ENCODE data around the gene KPTN. TPM values are rescaled to one million over a fixed set of nuclear protein-coding genes. Genes with fewer than 3 reads are reported as not detected.
A peak's percentile ranks its signal among the peaks of the same experiment; 100 is the strongest.

The KPTN gene
- total and polyA plus RNA-seq, 7 experiments from 2014 or later = 4.4 to 9.2 (median 6.7) TPM

GRCh38 chr19:47521473-47522180 is 37.6 kb upstream of the KPTN start:
- H3K4me3 ChIP-seq (ENCODE audit: low read length) = no peak overlapping the region
- DNase-seq (no peak), ATAC-seq (no peak)
- H3K4me1 ChIP-seq (ENCODE audit: control insufficient read depth in 2 of 2, insufficient read depth in 2 of 2, low read length in 2 of 2) = peaks cover 22 to 25% of the 10 kb centered on the region in 2 donors
- no peaks in the 10 kb centered on the region for H3K36me3 ChIP-seq (ENCODE audit: control insufficient read depth in 2 of 3, insufficient read depth in 3 of 3, low read length in 3 of 3)
- peak overlapping the region in 6 of 10 donors; percentile 16 to 69 (median 39) for H3K4me3 Mint-ChIP-seq
- CTCF ChIA-PET = no interaction called here
- no peaks in the 10 kb centered on the region for H3K9me3 Mint-ChIP-seq
- peak overlapping the region in 1 of 9 donors; percentile 38 for H3K27ac Mint-ChIP-seq
- no peak overlapping the region for H3K27ac ChIP-seq (ENCODE audit: low read depth, low read length)
- intact Hi-C loops (cut with micrococcal nuclease) = no loop called here
- peaks cover 17 to 47% (median 41%) of the 10 kb centered on the region in 7 donors for H3K4me1 Mint-ChIP-seq
- peaks cover 0 to 12% (median 6%) of the 10 kb centered on the region in 5 donors for H3K27me3 Mint-ChIP-seq
- H3K27me3 ChIP-seq (ENCODE audit: control insufficient read depth in 2 of 2, insufficient read depth in 2 of 2, low read length in 2 of 2) = no peaks in the 10 kb centered on the region
- POLR2A ChIA-PET = interaction anchor here (0.5 to 1.4 kb wide), 7 partner anchors 9 to 703 kb away, joined by 3 to 5 read pairs (median 4); partner anchors contain the start of gene ZC3H4
- H3K9me3 ChIP-seq (ENCODE audit: control insufficient read depth in 2 of 3, low read length in 3 of 3) = no peaks in the 10 kb centered on the region
- no peaks in the 10 kb centered on the region for H3K36me3 Mint-ChIP-seq

GRCh38 chr19:47520839-47521238 is 36.8 kb upstream of the KPTN start:
- ChIA-PET POLR2A (interaction anchor here (0.6 to 1.1 kb wide), 2 partner anchors 58 to 89 kb away, joined by 4 to 5 read pairs; no protein-coding TSS in a partner anchor), CTCF (no interaction called here)
- Histone ChIP-seq H3K4me1 (ENCODE audit: control insufficient read depth in 2 of 2, insufficient read depth in 2 of 2, low read length in 2 of 2) (peaks cover 29 to 33% of the 10 kb centered on the region in 2 donors), H3K27ac (ENCODE audit: low read depth, low read length) (no peak overlapping the region), H3K27me3 (ENCODE audit: control insufficient read depth in 2 of 2, insufficient read depth in 2 of 2, low read length in 2 of 2) (no peaks in the 10 kb centered on the region), H3K36me3 (ENCODE audit: control insufficient read depth in 2 of 3, insufficient read depth in 3 of 3, low read length in 3 of 3) (no peaks in the 10 kb centered on the region), H3K4me3 (ENCODE audit: low read length) (no peak overlapping the region), H3K9me3 (ENCODE audit: control insufficient read depth in 2 of 3, low read length in 3 of 3) (no peaks in the 10 kb centered on the region)
- intact Hi-C loops (cut with micrococcal nuclease) = no loop called here
- no peaks in the 10 kb centered on the region for H3K9me3 Mint-ChIP-seq
- H3K4me1 Mint-ChIP-seq = peaks cover 25 to 54% (median 49%) of the 10 kb centered on the region in 7 donors
- DNase-seq = no peak
- H3K4me3 Mint-ChIP-seq = no peak overlapping the region
- H3K27ac Mint-ChIP-seq = no peak overlapping the region
- H3K36me3 Mint-ChIP-seq = no peaks in the 10 kb centered on the region
- no peak for ATAC-seq
- H3K27me3 Mint-ChIP-seq = peaks cover 0 to 12% (median 6%) of the 10 kb centered on the region in 5 donors

- no peaks in the 10 kb centered on the region for H3K36me3 Mint-ChIP-seq
- Histone ChIP-seq H3K4me1 (ENCODE audit: control insufficient read depth in 2 of 2, insufficient read depth in 2 of 2, low read length in 2 of 2) (peaks cover 30 to 36% of the 10 kb centered on the region in 2 donors), H3K9me3 (ENCODE audit: control insufficient read depth in 2 of 3, low read length in 3 of 3) (no peaks in the 10 kb centered on the region), H3K27ac (ENCODE audit: low read depth, low read length) (no peak overlapping the region), H3K27me3 (ENCODE audit: control insufficient read depth in 2 of 2, insufficient read depth in 2 of 2, low read length in 2 of 2) (no peaks in the 10 kb centered on the region), H3K4me3 (ENCODE audit: low read length) (no peak overlapping the region), H3K36me3 (ENCODE audit: control insufficient read depth in 2 of 3, insufficient read depth in 3 of 3, low read length in 3 of 3) (no peaks in the 10 kb centered on the region)
- no peaks in the 10 kb centered on the region for H3K9me3 Mint-ChIP-seq
- peaks cover 0 to 12% (median 6%) of the 10 kb centered on the region in 5 donors for H3K27me3 Mint-ChIP-seq
- H3K27ac Mint-ChIP-seq = peak overlapping the region in 1 of 9 donors; percentile 62
- DNase-seq (no peak), ATAC-seq (no peak)
- peaks cover 29 to 59% (median 53%) of the 10 kb centered on the region in 7 donors for H3K4me1 Mint-ChIP-seq
- CTCF ChIA-PET = no interaction called here
- intact Hi-C loops (cut with micrococcal nuclease) = no loop called here
- no peak overlapping the region for H3K4me3 Mint-ChIP-seq
- POLR2A ChIA-PET = interaction anchor here (1.1 kb wide), 1 partner anchor 90 kb away, joined by 4 read pairs; no protein-coding TSS in a partner anchor
These were observed 36.4 kb upstream of the KPTN start for GRCh38 chr19:47520343-47520806.

- Mint-ChIP-seq H3K27ac (peak overlapping the region in 6 of 9 donors; percentile 13 to 78 (median 18)), H3K9me3 (peaks cover 0 to 4% (median 0%) of the 10 kb centered on the region in 11 donors), H3K27me3 (peaks cover 0 to 10% (median 6%) of the 10 kb centered on the region in 5 donors), H3K36me3 (peaks cover 0 to 4% (median 0%) of the 10 kb centered on the region in 5 donors), H3K4me3 (peak overlapping the region in 3 of 10 donors; percentile 5 to 21 (median 19)), H3K4me1 (peaks cover 39 to 74% (median 68%) of the 10 kb centered on the region in 7 donors)
- CTCF ChIA-PET = no interaction called here
- intact Hi-C loops (cut with micrococcal nuclease) = loop anchor here in 1 of 2 donors (10.0 kb wide), 1 partner anchor 404 kb away; the partner anchor contains the start of gene ZC3H4
- DNase-seq (no peak), ATAC-seq (no peak)
- Histone ChIP-seq H3K4me3 (ENCODE audit: low read length) (no peak overlapping the region), H3K36me3 (ENCODE audit: control insufficient read depth in 2 of 3, insufficient read depth in 3 of 3, low read length in 3 of 3) (peaks cover 0 to 7% (median 0%) of the 10 kb centered on the region in 3 experiments), H3K27me3 (ENCODE audit: control insufficient read depth in 2 of 2, insufficient read depth in 2 of 2, low read length in 2 of 2) (no peaks in the 10 kb centered on the region), H3K4me1 (ENCODE audit: control insufficient read depth in 2 of 2, insufficient read depth in 2 of 2, low read length in 2 of 2) (peaks cover 35 to 39% of the 10 kb centered on the region in 2 donors), H3K27ac (ENCODE audit: low read depth, low read length) (no peak overlapping the region), H3K9me3 (ENCODE audit: control insufficient read depth in 2 of 3, low read length in 3 of 3) (no peaks in the 10 kb centered on the region)
- POLR2A ChIA-PET = interaction anchor here (0.6 to 1.7 kb wide), 4 partner anchors 12 to 582 kb away, joined by 3 to 11 read pairs (median 3); no protein-coding TSS in a partner anchor
These were observed 34.8 kb upstream of the KPTN start for GRCh38 chr19:47518854-47519253.

- ChIA-PET POLR2A (interaction anchor here (0.6 to 1.7 kb wide), 2 partner anchors 82 to 582 kb away, joined by 3 to 11 read pairs; no protein-coding TSS in a partner anchor), CTCF (interaction anchor here (0.6 kb wide), 1 partner anchor 84 kb away, joined by 3 read pairs; no protein-coding TSS in a partner anchor)
- Mint-ChIP-seq H3K27ac (peak overlapping the region; percentile 73 to 99 (median 88)), H3K4me1 (peaks cover 44 to 81% (median 75%) of the 10 kb centered on the region in 7 donors), H3K4me3 (peak overlapping the region in 8 of 10 donors; percentile 21 to 81 (median 65)), H3K9me3 (peaks cover 0 to 4% (median 0%) of the 10 kb centered on the region in 11 donors), H3K27me3 (peaks cover 0 to 6% (median 5%) of the 10 kb centered on the region in 5 donors), H3K36me3 (peaks cover 0 to 4% (median 0%) of the 10 kb centered on the region in 5 donors)
- H3K9me3 ChIP-seq (ENCODE audit: control insufficient read depth in 2 of 3, low read length in 3 of 3) = no peaks in the 10 kb centered on the region
- intact Hi-C loops (cut with micrococcal nuclease) = loop anchor here in 1 of 2 donors (10.0 kb wide), 1 partner anchor 403 kb away; the partner anchor contains the start of gene ZC3H4
- DNase-seq (peak in 8 of 9 donors; percentile 14 to 63 (median 30)), ATAC-seq (no peak)
- H3K4me1 ChIP-seq (ENCODE audit: control insufficient read depth in 2 of 2, insufficient read depth in 2 of 2, low read length in 2 of 2) = peaks cover 42 to 46% of the 10 kb centered on the region in 2 donors
- H3K27ac ChIP-seq (ENCODE audit: low read depth, low read length) = peak overlapping the region; percentile 26
- peaks cover 0 to 7% (median 0%) of the 10 kb centered on the region in 3 experiments for H3K36me3 ChIP-seq (ENCODE audit: control insufficient read depth in 2 of 3, insufficient read depth in 3 of 3, low read length in 3 of 3)
- no peak overlapping the region for H3K4me3 ChIP-seq (ENCODE audit: low read length)
- H3K27me3 ChIP-seq (ENCODE audit: control insufficient read depth in 2 of 2, insufficient read depth in 2 of 2, low read length in 2 of 2) = no peaks in the 10 kb centered on the region
These were observed 34.1 kb upstream of the KPTN start for GRCh38 chr19:47518139-47518538.

- H3K9me3 Mint-ChIP-seq = peaks cover 0 to 4% (median 0%) of the 10 kb centered on the region in 11 donors
- CTCF ChIA-PET = interaction anchor here (0.8 to 1.5 kb wide), 9 partner anchors 9 to 197 kb away, joined by 3 to 8 read pairs (median 4); partner anchors contain the start of genes BICRA and KPTN
- no peaks in the 10 kb centered on the region for H3K27me3 ChIP-seq (ENCODE audit: control insufficient read depth in 2 of 2, insufficient read depth in 2 of 2, low read length in 2 of 2)
- H3K4me3 ChIP-seq (ENCODE audit: low read length) = peak within 1 kb of the TSS; percentile 97
- intact Hi-C loops (cut with micrococcal nuclease) = loop anchor here (1.0 to 10.0 kb wide), 15 partner anchors 31 to 742 kb away; partner anchors contain the start of genes KPTN (in 2 of the 2), NOP53 (in 2 of the 2), ZNF541 (in 2 of the 2) and CARD8 (in 1 of the 2)
- H3K36me3 ChIP-seq (ENCODE audit: control insufficient read depth in 2 of 3, insufficient read depth in 3 of 3, low read length in 3 of 3) = peaks cover 0 to 20% (median 0%) of the 10 kb centered on the region in 3 experiments
- H3K4me1 Mint-ChIP-seq = peaks cover 64 to 97% (median 92%) of the 10 kb centered on the region in 7 donors
- H3K4me1 ChIP-seq (ENCODE audit: control insufficient read depth in 2 of 2, insufficient read depth in 2 of 2, low read length in 2 of 2) = peaks cover 50 to 64% of the 10 kb centered on the region in 2 donors
- H3K27ac ChIP-seq (ENCODE audit: low read depth, low read length) = peak within 1 kb of the TSS; percentile 100
- POLR2A ChIA-PET = interaction anchor here (0.6 to 3.0 kb wide), 10 partner anchors 26 to 199 kb away, joined by 3 to 29 read pairs (median 10); partner anchors contain the start of gene KPTN
- H3K27me3 Mint-ChIP-seq = peaks cover 0 to 6% (median 0%) of the 10 kb centered on the region in 5 donors
- peaks cover 0 to 9% (median 4%) of the 10 kb centered on the region in 5 donors for H3K36me3 Mint-ChIP-seq
- ATAC-seq (peak; percentile 96), DNase-seq (peak; percentile 99 to 100 (median 100))
- no peaks in the 10 kb centered on the region for H3K9me3 ChIP-seq (ENCODE audit: control insufficient read depth in 2 of 3, low read length in 3 of 3)
- peak within 1 kb of the TSS; percentile 81 to 100 (median 98) for H3K4me3 Mint-ChIP-seq
- H3K27ac Mint-ChIP-seq = peak within 1 kb of the TSS; percentile 81 to 99 (median 98)
These were observed 31.0 kb upstream of the KPTN start, which contains the start of gene NAPA for GRCh38 chr19:47514869-47515588. Gene NAPA, minus strand, starts transcription at chr19:47515063. Its CDS starts 123 bp downstream, at chr19:47514940.

Measured in naive thymus-derived CD4-positive, alpha-beta T cell (primary cell).